Measurements from ENCODE around the gene CD79B. TPM values are rescaled to one million over a fixed set of nuclear protein-coding genes. Genes with fewer than 3 reads are reported as not detected.

The CD79B gene
- total and polyA plus RNA-seq, 12 donors = 0.69 to 4.5 (median 2.2) TPM; not detected in 1

DNA sequence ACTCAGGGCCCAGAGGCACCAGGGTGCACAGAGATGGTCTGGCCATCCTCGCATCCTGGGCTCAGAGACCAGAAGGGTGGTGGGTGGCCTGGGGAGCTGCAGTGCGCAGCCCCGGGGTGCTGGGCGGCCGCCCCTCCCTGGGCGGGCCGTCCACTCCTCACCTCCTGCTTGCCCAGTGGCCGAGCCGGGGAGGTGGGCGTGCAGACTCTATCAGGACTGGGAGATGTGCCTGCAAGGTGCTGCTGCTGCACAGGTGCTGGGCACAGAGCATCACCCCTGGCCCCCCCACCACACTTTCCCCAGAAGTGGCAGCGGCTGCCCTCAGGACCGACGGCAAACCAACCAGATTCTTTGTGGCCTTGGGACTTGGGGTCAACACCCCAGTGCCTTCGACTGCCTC lies 40.7 kb upstream of the CD79B start, which contains the start of gene SCN4A:
Gene SCN4A, minus strand, starts transcription at position 123 of the 400 bp plus-strand sequence. Its CDS starts 77 bp downstream, at position 46.
- no peak for DNase-seq
- no peak within 1 kb of the TSS for H3K27ac ChIP-seq
- WGBS, 4 donors = 70 to 93% (median 89%) methylated on average over 2 to 14 of the region's 14 CpGs
- no peaks in the 10 kb centered on the region for H3K36me3 ChIP-seq (replicated peaks in 1 of 2)
- no peaks in the 10 kb centered on the region for H3K9me3 ChIP-seq (replicated peaks in 1 of 3)
- H3K27me3 ChIP-seq = no peaks in the 10 kb centered on the region
- no peaks in the 10 kb centered on the region for H3K4me1 ChIP-seq (replicated peaks in 1 of 2)
- no peak within 1 kb of the TSS for H3K4me3 ChIP-seq
- TF ChIP-seq, protein P1, sequence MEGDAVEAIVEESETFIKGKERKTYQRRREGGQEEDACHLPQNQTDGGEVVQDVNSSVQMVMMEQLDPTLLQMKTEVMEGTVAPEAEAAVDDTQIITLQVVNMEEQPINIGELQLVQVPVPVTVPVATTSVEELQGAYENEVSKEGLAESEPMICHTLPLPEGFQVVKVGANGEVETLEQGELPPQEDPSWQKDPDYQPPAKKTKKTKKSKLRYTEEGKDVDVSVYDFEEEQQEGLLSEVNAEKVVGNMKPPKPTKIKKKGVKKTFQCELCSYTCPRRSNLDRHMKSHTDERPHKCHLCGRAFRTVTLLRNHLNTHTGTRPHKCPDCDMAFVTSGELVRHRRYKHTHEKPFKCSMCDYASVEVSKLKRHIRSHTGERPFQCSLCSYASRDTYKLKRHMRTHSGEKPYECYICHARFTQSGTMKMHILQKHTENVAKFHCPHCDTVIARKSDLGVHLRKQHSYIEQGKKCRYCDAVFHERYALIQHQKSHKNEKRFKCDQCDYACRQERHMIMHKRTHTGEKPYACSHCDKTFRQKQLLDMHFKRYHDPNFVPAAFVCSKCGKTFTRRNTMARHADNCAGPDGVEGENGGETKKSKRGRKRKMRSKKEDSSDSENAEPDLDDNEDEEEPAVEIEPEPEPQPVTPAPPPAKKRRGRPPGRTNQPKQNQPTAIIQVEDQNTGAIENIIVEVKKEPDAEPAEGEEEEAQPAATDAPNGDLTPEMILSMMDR (IDR thresholded peaks at IDR 0.05) = no peak
- no peak for TF ChIP-seq POLR2A (IDR thresholded peaks at IDR 0.05)
- intact Hi-C loops (cut with DNase I) = no loop called here

DNA sequence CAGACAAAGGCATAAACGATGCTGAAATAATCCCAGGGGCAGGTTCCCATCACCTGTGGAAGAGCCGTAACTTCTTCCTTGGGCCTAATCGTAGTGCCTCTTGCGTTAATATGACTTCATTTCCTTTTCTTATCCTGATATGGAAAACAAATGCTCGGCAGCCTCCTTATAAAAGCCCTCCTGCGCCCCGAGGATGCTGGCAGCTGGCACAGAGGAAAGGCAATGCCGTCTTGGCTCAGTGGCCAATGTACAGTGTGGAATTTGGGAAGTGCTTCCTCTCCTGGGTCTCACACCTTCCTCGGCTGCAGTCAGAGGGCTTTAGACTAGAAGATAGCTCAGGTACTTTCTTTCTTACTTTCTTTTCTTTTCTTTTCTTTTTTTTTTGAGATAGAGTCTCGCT lies 37.1 kb upstream of the CD79B start:
- H3K9me3 ChIP-seq (replicated peaks in 1 of 3) = no peaks in the 10 kb centered on the region
- no peak for DNase-seq
- H3K4me1 ChIP-seq (replicated peaks in 1 of 2) = no peaks in the 10 kb centered on the region
- no peak overlapping the region for H3K27ac ChIP-seq
- H3K36me3 ChIP-seq (replicated peaks in 1 of 2) = no peaks in the 10 kb centered on the region
- WGBS, 4 donors = 71 to 83% (median 78%) methylated on average over 10 of the region's 10 CpGs
- H3K4me3 ChIP-seq = no peak overlapping the region
- no peaks in the 10 kb centered on the region for H3K27me3 ChIP-seq
- no peak for TF ChIP-seq POLR2A (IDR thresholded peaks at IDR 0.05)
- TF ChIP-seq, protein P1 (IDR thresholded peaks at IDR 0.05) = no peak
- intact Hi-C loops (cut with DNase I) = no loop called here

DNA sequence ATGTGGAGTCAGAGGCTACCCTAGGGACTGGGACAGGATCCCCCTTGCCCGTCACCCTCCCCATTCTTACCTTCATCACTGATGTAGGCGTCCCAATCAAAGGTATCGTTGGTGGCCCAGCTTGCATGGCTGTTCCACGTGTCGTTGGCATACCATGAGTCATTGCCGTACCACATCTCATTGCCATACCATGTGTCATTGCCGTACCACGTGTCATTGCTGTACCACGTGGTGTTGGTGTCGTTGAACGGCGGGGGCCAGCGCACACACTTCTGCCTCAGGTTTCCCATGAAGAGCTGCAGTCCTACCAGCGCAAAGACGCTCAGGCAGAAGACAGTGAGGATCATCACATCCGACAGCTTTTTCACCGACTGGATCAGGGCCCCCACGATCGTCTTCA lies 35.8 kb upstream of the CD79B start:
- no peaks in the 10 kb centered on the region for H3K27me3 ChIP-seq
- intact Hi-C loops (cut with DNase I) = no loop called here

DNA sequence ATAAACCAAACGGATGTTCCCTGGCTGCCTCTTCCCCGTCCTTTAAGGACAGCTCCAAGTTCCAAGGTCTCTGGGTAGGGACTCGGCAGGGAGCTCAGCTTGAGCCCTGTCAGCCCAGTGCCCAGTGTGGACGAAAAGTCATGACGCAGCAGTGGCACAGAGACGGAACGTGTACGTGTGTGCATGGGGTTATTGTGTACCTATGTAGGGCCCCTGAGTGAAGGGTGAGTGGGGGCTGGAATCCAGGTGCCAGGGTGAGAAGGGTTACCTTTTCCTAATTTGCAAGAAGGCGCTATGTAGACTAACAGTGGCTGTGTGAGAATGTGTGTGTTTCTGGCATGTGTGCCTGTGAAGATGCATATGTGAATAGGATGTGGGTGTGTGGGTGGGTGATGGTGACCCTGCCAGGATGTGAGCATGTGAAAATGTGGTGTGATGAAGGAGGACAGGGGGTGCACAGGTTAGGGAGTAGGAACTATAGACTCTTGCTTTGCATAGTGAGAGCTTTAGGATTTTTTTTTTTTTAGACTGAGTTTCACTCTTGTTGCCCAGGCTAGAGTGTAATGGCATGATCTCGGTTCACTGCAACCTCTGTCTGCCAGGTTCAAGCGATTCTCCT lies 34.6 kb upstream of the CD79B start:
- H3K27me3 ChIP-seq = no peaks in the 10 kb centered on the region
- DNase-seq = no peak
- 71 to 83% (median 74%) methylated on average over 11 of the region's 11 CpGs for WGBS, 4 donors
- no peaks in the 10 kb centered on the region for H3K9me3 ChIP-seq (replicated peaks in 1 of 3)
- H3K4me1 ChIP-seq (replicated peaks in 1 of 2) = peaks cover 0 to 8% of the 10 kb centered on the region in 2 donors
- H3K27ac ChIP-seq = no peak overlapping the region
- no peak overlapping the region for H3K4me3 ChIP-seq
- no peaks in the 10 kb centered on the region for H3K36me3 ChIP-seq (replicated peaks in 1 of 2)
- TF ChIP-seq POLR2A (IDR thresholded peaks at IDR 0.05) = no peak
- TF ChIP-seq, protein P1 (IDR thresholded peaks at IDR 0.05) = no peak
- intact Hi-C loops (cut with DNase I) = no loop called here

More for the DNA sequence above, 35.8 kb upstream of the CD79B start:
- Histone ChIP-seq H3K4me3 (no peak overlapping the region), H3K36me3 (replicated peaks in 1 of 2) (no peaks in the 10 kb centered on the region), H3K9me3 (replicated peaks in 1 of 3) (no peaks in the 10 kb centered on the region), H3K4me1 (replicated peaks in 1 of 2) (no peaks in the 10 kb centered on the region), H3K27ac (no peak overlapping the region)
- no peak for DNase-seq
- 85 to 92% (median 88%) methylated on average over 19 of the region's 19 CpGs for WGBS, 4 donors
- TF ChIP-seq, protein P1 (IDR thresholded peaks at IDR 0.05) = no peak
- TF ChIP-seq POLR2A (IDR thresholded peaks at IDR 0.05) = no peak
